ENCODE results near the gene MEGF9.
"Not testable (repeated sequence)": the region's sequence is repeated elsewhere in the genome, so short reads cannot be mapped to it uniquely, and the experiment has no call there.

MEGF9 gene

DNA sequence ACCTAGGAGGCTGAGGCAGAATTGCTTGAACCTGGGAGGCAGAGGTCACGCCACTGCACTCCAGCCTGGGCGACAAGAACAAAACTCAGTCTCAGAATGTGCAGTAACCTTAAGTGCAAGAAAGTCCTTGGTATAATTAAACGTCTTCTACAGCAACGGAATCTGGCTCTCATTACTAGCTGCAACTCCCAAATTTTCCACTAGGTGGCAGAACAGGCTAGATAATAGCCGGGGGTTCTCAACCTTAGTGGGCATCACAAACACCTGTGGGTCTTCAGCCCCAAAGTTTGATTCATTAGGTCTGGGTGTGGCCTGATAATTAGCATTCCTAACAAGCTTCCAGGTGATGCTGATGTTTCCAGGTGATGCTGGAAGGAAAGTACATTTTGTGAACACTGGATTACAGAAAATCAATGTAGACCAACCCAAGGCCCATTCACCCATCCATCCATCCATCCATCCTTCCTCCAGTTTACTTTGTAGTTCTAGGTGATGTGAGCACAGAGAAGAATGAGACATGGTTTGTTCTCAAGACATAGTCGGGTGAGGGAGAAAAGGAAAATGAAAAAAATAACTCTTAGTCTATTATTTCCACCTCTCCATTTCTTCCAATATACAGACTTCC, 41.7 kb upstream of the MEGF9 start:
- no peak overlapping the region for H3K4me3 ChIP-seq (replicated peaks in 1 of 2; ENCODE audit: low read depth in 2 of 2, low read length in 2 of 2)
- peak; percentile 58 to 63 for DNase-seq (ENCODE audit: low read depth in 2 of 2)
- peak; percentile 80 for TF ChIP-seq CTCF (IDR thresholded peaks at IDR 0.05; ENCODE audit: low read depth, low read length)

- H3K4me3 ChIP-seq (replicated peaks in 1 of 2; ENCODE audit: low read depth in 2 of 2, low read length in 2 of 2), result no peak overlapping the region
- no peak for DNase-seq (ENCODE audit: low read depth in 2 of 2)
- TF ChIP-seq CTCF (IDR thresholded peaks at IDR 0.05; ENCODE audit: low read depth, low read length), result no peak
Observed at GRCh38 chr9:120755044-120755443, 40.8 kb upstream of the MEGF9 start.

DNA sequence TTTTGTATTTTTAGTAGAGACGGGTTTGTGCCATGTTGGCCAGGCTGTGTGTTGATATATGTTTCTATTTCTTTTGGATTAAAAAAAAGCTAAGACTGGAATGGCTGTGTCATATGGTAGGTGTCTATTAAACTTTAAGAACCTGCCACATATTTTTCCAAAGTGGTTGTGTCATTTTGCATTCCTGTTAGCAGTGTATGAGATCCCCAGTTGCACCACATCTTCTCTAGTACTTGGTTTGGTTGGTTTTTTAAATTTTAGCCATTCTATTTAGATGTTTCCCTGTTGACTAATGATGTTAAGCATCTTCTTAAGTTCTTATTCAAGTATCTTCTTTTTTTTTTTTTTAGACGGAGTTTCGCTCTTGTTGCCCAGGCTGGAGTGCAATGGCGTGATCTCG, 36.2 kb upstream of the MEGF9 start:
- no peak for TF ChIP-seq CTCF (IDR thresholded peaks at IDR 0.05; ENCODE audit: low read depth, low read length)
- no peak overlapping the region for H3K4me3 ChIP-seq (replicated peaks in 1 of 2; ENCODE audit: low read depth in 2 of 2, low read length in 2 of 2)
- DNase-seq (ENCODE audit: low read depth in 2 of 2), result no peak

DNA sequence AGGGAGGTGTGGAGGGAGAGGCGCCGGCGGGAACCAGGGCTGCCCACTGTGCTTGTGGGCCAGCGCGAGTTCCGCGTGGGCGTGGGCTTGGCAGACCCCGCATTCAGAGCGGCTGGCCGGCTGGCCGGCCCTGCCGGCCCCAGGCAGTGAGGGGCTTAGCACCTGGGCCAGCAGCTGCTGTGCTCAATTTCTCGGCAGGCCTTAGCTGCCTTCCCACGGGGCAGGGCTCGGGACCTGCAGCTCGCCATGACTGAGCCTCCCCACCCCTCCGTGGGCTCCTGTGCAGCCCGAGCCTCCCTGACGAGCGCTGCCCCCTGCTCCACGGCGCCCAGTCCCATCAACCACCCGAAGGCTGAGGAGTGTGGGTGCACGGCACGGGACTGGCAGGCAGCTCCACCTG, 32.1 kb upstream of the MEGF9 start:
- DNase-seq (ENCODE audit: low read depth in 2 of 2); H3K4me3 ChIP-seq (replicated peaks in 1 of 2; ENCODE audit: low read depth in 2 of 2, low read length in 2 of 2): not testable (repeated sequence)

DNA sequence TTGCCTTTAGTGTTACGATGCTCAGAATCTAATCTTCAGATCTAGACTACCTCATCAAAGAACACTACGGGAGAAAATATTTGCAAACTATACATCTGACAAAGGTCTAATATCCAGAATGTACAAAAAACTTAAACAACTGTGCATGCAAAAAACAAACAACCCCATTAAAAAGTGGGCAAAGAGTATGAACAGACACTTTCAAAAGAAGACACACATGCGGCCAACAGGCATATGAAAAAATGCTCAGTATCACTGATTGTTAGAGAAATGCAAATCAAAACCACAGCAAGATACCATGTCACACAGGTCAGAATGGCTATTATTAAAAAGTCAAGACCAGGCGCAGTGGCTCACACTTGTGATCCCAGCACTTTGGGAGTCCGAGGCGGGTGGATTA, 31.0 kb upstream of the MEGF9 start:
- no peak for TF ChIP-seq CTCF (IDR thresholded peaks at IDR 0.05; ENCODE audit: low read depth, low read length)
- DNase-seq (ENCODE audit: low read depth in 2 of 2), result no peak
- no peak overlapping the region for H3K4me3 ChIP-seq (replicated peaks in 1 of 2; ENCODE audit: low read depth in 2 of 2, low read length in 2 of 2)

- H3K4me3 ChIP-seq (replicated peaks in 1 of 2; ENCODE audit: low read depth in 2 of 2, low read length in 2 of 2), result no peak overlapping the region
- peak; percentile 38 to 61 for DNase-seq (ENCODE audit: low read depth in 2 of 2)
- peak; percentile 77 for TF ChIP-seq CTCF (IDR thresholded peaks at IDR 0.05; ENCODE audit: low read depth, low read length)
Observed at GRCh38 chr9:120742951-120743416, 28.7 kb upstream of the MEGF9 start.

- no peak overlapping the region for H3K4me3 ChIP-seq (replicated peaks in 1 of 2; ENCODE audit: low read depth in 2 of 2, low read length in 2 of 2)
- DNase-seq (ENCODE audit: low read depth in 2 of 2), result peak in 1 of 2 donors; percentile 66
- TF ChIP-seq CTCF (IDR thresholded peaks at IDR 0.05; ENCODE audit: low read depth, low read length), result no peak
Observed at GRCh38 chr9:120741701-120742100, 27.4 kb upstream of the MEGF9 start.

All from cardiac fibroblast (primary cell).